ENCODE results near the gene ABHD1.

- TF ChIP-seq CTCF (IDR thresholded peaks at IDR 0.05): no peak
- TF ChIP-seq POLR2A (IDR thresholded peaks at IDR 0.05): no peak
- no peak for TF ChIP-seq EP300 (IDR thresholded peaks at IDR 0.05)
Observed at GRCh38 chr2:27080603-27080936, 43.0 kb upstream of the ABHD1 start.
